ENCODE results near the gene DBF4.

DNA sequence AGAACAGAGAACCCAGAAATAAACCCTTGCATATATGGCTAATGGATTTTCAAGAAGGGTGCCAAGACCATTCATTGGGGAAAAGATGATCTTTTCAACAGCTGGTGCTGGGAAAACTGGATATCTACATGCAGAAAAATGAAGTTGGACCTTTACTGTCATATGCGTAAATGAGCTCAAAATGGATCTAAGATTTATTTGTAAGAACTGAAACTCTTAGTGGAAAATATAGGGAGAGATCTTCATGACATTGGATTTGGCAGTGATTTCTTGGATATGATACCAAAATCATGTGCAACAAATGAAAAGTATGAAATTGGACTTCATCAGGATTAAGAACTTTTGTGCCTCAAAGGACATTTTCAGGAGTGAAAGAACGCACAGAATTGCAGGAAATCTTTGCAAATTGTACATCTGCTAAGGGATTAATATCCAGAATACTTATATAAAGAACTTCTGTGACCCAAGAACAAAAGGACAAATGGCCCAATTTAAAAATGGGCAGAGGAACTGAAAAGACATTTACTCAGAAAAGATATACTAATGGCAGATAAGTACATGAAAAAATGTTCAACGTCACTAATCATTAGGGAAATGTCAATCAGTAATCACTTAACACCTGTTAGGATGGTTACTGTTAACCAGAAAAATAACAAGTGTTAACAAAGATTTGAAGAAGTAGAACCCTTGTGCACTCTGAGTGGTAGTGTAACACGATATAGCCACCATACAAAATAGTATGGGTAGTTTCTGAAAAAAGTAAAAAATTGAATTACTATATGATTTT, 6.1 kb downstream of the DBF4 start:
- TF ChIP-seq, protein P1, sequence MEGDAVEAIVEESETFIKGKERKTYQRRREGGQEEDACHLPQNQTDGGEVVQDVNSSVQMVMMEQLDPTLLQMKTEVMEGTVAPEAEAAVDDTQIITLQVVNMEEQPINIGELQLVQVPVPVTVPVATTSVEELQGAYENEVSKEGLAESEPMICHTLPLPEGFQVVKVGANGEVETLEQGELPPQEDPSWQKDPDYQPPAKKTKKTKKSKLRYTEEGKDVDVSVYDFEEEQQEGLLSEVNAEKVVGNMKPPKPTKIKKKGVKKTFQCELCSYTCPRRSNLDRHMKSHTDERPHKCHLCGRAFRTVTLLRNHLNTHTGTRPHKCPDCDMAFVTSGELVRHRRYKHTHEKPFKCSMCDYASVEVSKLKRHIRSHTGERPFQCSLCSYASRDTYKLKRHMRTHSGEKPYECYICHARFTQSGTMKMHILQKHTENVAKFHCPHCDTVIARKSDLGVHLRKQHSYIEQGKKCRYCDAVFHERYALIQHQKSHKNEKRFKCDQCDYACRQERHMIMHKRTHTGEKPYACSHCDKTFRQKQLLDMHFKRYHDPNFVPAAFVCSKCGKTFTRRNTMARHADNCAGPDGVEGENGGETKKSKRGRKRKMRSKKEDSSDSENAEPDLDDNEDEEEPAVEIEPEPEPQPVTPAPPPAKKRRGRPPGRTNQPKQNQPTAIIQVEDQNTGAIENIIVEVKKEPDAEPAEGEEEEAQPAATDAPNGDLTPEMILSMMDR (IDR thresholded peaks at IDR 0.05): no peak
- TF ChIP-seq POLR2AphosphoS5 (IDR thresholded peaks at IDR 0.05) (no peak), EP300 (IDR thresholded peaks at IDR 0.05) (no peak)

Measured in upper lobe of left lung (tissue), 4 donors.